ENCODE data around the gene FOXP1. TPM values are rescaled to one million over a fixed set of nuclear protein-coding genes. Genes with fewer than 3 reads are reported as not detected.

Gene FOXP1
- total and polyA plus RNA-seq, 2 experiments from 2014 or later = 76.8 to 99.8 TPM

- no peak overlapping the region for H2AFZ ChIP-seq
- H3K79me2 ChIP-seq = peaks cover 37% of the 10 kb centered on the region
- WGBS (ENCODE audit: low lambda C conversion rate, missing lambda C conversion rate) = 88% methylated on average over 8 of the region's 8 CpGs
Observed at GRCh38 chr3:71387586-71387985, 195.9 kb downstream of the FOXP1 start.

GRCh38 chr3:71384837-71385716 lies 198.5 kb downstream of the FOXP1 start:
- no peaks in the 10 kb centered on the region for H4K20me1 ChIP-seq (ENCODE audit: insufficient read depth, poor library complexity, severe bottlenecking)
- TF ChIP-seq EZH2 (IDR thresholded peaks at IDR 0.05; ENCODE audit: borderline replicate concordance) = no peak
- TF ChIP-seq EZH2phosphoT487 (IDR thresholded peaks at IDR 0.05; ENCODE audit: low read depth, severe bottlenecking, unreplicated experiment) = no peak
- TF ChIP-seq CTCF (IDR thresholded peaks at IDR 0.05; ENCODE audit: poor library complexity) = no peak
- no peaks in the 10 kb centered on the region for H3K27me3 ChIP-seq
- no peak overlapping the region for H3K27ac ChIP-seq
- H3K9me3 ChIP-seq (ENCODE audit: low read depth) = no peaks in the 10 kb centered on the region
- H3K79me2 ChIP-seq = peaks cover 29% of the 10 kb centered on the region
- no peak overlapping the region for H2AFZ ChIP-seq
- DNase-seq (ENCODE audit: low spot score) = no peak
- peaks cover 10% of the 10 kb centered on the region for H3K4me1 ChIP-seq (ENCODE audit: insufficient read depth)
- no peak overlapping the region for H3K4me3 ChIP-seq
- no peaks in the 10 kb centered on the region for H3K36me3 ChIP-seq (replicated peaks; ENCODE audit: insufficient read depth, low read depth)
- 58% methylated on average over 7 of the region's 7 CpGs for WGBS (ENCODE audit: low lambda C conversion rate, missing lambda C conversion rate)
- H3K9me2 ChIP-seq (replicated peaks; ENCODE audit: insufficient read depth) = no peaks in the 10 kb centered on the region
- H3K4me2 ChIP-seq = no peak overlapping the region

More at GRCh38 chr3:71387586-71387985, 195.9 kb downstream of the FOXP1 start:
- Histone ChIP-seq H3K4me2 (no peak overlapping the region), H3K27me3 (no peaks in the 10 kb centered on the region), H4K20me1 (ENCODE audit: insufficient read depth, poor library complexity, severe bottlenecking) (no peaks in the 10 kb centered on the region), H3K36me3 (replicated peaks; ENCODE audit: insufficient read depth, low read depth) (no peaks in the 10 kb centered on the region), H3K4me1 (ENCODE audit: insufficient read depth) (peaks cover 19% of the 10 kb centered on the region), H3K9me3 (ENCODE audit: low read depth) (no peaks in the 10 kb centered on the region), H3K27ac (no peak overlapping the region), H3K9me2 (replicated peaks; ENCODE audit: insufficient read depth) (no peaks in the 10 kb centered on the region), H3K4me3 (no peak overlapping the region)
- DNase-seq (ENCODE audit: low spot score) = no peak
- TF ChIP-seq EZH2phosphoT487 (IDR thresholded peaks at IDR 0.05; ENCODE audit: low read depth, severe bottlenecking, unreplicated experiment) = no peak
- TF ChIP-seq EZH2 (IDR thresholded peaks at IDR 0.05; ENCODE audit: borderline replicate concordance) = no peak
- TF ChIP-seq CTCF (IDR thresholded peaks at IDR 0.05; ENCODE audit: poor library complexity) = no peak

GRCh38 chr3:71384388-71384787 lies 199.1 kb downstream of the FOXP1 start:
- no peaks in the 10 kb centered on the region for H3K27me3 ChIP-seq
- no peaks in the 10 kb centered on the region for H3K9me3 ChIP-seq (ENCODE audit: low read depth)
- DNase-seq (ENCODE audit: low spot score) = no peak
- H3K27ac ChIP-seq = no peak overlapping the region
- peaks cover 29% of the 10 kb centered on the region for H3K79me2 ChIP-seq
- no peak overlapping the region for H3K4me2 ChIP-seq
- WGBS (ENCODE audit: low lambda C conversion rate, missing lambda C conversion rate) = 54% methylated on average over 3 of the region's 3 CpGs
- H3K4me1 ChIP-seq (ENCODE audit: insufficient read depth) = peaks cover 3% of the 10 kb centered on the region
- H3K36me3 ChIP-seq (replicated peaks; ENCODE audit: insufficient read depth, low read depth) = no peaks in the 10 kb centered on the region
- H2AFZ ChIP-seq = no peak overlapping the region
- no peak overlapping the region for H3K4me3 ChIP-seq
- H3K9me2 ChIP-seq (replicated peaks; ENCODE audit: insufficient read depth) = no peaks in the 10 kb centered on the region
- no peak for TF ChIP-seq EZH2phosphoT487 (IDR thresholded peaks at IDR 0.05; ENCODE audit: low read depth, severe bottlenecking, unreplicated experiment)
- TF ChIP-seq CTCF (IDR thresholded peaks at IDR 0.05; ENCODE audit: poor library complexity) = no peak
- no peaks in the 10 kb centered on the region for H4K20me1 ChIP-seq (ENCODE audit: insufficient read depth, poor library complexity, severe bottlenecking)
